ENCODE results near the gene IRF5. TPM values are rescaled to one million over a fixed set of nuclear protein-coding genes. Genes with fewer than 3 reads are reported as not detected.

IRF5 gene
- total RNA-seq, 4 donors from 2014 or later = 8.9 to 22.8 (median 18.6) TPM

DNA sequence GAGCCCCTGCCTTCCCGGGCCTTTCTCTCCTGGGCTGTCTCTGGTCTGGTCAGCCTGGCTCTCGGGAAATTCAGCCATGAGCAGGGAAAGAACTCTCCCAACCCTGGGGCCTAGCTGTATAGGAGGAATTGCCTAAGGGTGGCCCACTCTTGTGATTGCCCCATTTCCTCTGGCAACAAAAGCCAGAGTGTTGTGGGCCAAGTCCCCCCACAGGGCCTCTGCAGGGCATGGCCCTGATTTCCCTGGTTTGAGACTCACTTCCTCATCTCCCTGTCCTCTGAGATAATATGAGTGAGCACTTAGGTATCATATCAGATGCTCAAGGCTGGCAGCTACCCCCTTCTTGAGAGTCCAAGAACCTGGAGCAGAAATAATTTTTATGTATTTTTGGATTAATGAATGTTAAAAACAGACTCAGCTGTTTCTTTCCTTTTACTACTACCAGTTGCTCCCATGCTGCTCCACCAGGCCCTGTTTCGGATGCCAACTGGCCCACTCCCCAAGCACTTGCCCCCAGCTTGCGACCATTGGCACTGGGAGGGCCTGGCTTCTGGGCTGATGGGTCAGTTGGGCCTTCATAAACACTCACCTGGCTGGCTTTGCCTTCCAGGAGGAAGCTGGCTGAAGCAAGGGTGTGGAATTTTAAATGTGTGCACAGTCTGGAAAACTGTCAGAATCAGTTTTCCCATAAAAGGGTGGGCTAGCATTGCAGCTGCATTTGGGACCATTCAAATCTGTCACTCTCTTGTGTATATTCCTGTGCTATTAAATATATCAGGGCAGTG is 11.4 kb downstream of the IRF5 start:
- no peak overlapping the region for H3K27ac ChIP-seq
- WGBS = 78% methylated on average over 3 of the region's 4 CpGs
- peaks cover 36% of the 10 kb centered on the region for H3K36me3 ChIP-seq
- TF ChIP-seq POLR2A (IDR thresholded peaks at IDR 0.05) (no peak), POLR2AphosphoS5 (IDR thresholded peaks at IDR 0.05) (no peak), EP300 (IDR thresholded peaks at IDR 0.05) (no peak)
- TF ChIP-seq, protein P1, sequence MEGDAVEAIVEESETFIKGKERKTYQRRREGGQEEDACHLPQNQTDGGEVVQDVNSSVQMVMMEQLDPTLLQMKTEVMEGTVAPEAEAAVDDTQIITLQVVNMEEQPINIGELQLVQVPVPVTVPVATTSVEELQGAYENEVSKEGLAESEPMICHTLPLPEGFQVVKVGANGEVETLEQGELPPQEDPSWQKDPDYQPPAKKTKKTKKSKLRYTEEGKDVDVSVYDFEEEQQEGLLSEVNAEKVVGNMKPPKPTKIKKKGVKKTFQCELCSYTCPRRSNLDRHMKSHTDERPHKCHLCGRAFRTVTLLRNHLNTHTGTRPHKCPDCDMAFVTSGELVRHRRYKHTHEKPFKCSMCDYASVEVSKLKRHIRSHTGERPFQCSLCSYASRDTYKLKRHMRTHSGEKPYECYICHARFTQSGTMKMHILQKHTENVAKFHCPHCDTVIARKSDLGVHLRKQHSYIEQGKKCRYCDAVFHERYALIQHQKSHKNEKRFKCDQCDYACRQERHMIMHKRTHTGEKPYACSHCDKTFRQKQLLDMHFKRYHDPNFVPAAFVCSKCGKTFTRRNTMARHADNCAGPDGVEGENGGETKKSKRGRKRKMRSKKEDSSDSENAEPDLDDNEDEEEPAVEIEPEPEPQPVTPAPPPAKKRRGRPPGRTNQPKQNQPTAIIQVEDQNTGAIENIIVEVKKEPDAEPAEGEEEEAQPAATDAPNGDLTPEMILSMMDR (IDR thresholded peaks at IDR 0.05) = no peak
- DNase-seq (ENCODE audit: low spot score in 2 of 2) = no peak
- H3K27me3 ChIP-seq = no peaks in the 10 kb centered on the region
- no peak overlapping the region for H3K4me3 ChIP-seq
- no peaks in the 10 kb centered on the region for H3K9me3 ChIP-seq
- H3K4me1 ChIP-seq = no peaks in the 10 kb centered on the region

DNA sequence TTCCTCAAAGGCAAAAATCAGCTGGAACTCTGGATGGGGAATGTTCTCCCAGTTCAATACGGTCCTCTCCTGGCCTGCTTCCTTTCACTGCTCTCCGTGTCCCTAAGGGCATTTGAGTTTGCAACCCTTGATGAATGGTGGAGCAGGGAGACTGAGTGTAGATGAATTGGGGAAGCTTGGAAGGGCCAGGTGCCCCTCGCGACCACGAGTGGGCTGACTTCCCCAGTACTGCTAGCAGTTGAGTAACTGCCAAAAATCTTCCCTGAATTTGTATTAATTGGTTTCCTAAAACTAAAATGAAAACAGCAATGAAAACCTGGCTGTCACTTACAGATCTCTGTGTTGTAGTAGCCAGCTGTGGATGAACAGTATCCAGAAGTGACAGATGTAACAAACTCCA is 13.6 kb downstream of the IRF5 start:
- Histone ChIP-seq H3K4me3 (no peak overlapping the region), H3K27ac (no peak overlapping the region), H3K4me1 (no peaks in the 10 kb centered on the region), H3K27me3 (no peaks in the 10 kb centered on the region), H3K9me3 (no peaks in the 10 kb centered on the region), H3K36me3 (peaks cover 50% of the 10 kb centered on the region)
- TF ChIP-seq POLR2AphosphoS5 (IDR thresholded peaks at IDR 0.05) (no peak), POLR2A (IDR thresholded peaks at IDR 0.05) (no peak)
- WGBS = 68% methylated on average over 5 of the region's 5 CpGs
- no peak for DNase-seq (ENCODE audit: low spot score in 2 of 2)

DNA sequence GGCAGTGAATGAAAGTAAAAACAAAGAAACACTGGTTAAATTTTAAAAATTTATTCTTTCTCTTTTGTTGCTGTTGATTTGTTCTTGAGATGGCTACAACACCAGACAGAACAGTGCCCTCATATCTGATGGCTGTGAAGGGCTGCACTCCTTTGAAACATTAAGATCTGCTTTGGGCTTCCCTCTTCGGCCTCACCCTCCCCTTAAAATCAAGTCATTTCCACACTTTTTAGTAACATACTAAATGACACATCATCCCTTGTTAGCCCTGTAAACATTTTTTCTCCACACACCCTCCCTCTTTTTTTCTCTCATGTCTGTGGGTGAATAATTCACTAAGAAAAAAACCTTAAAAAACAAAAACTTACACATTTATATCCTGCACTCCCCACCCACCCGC is 16.4 kb downstream of the IRF5 start:
- Histone ChIP-seq H3K27ac (no peak overlapping the region), H3K4me1 (peaks cover 13% of the 10 kb centered on the region), H3K4me3 (no peak overlapping the region), H3K27me3 (no peaks in the 10 kb centered on the region), H3K9me3 (no peaks in the 10 kb centered on the region), H3K36me3 (peaks cover 79% of the 10 kb centered on the region)
- WGBS = 94% methylated on average over 2 of the region's 2 CpGs
- TF ChIP-seq EP300 (IDR thresholded peaks at IDR 0.05) (no peak), POLR2AphosphoS5 (IDR thresholded peaks at IDR 0.05) (no peak), POLR2A (IDR thresholded peaks at IDR 0.05) (no peak)
- TF ChIP-seq, protein P1 (IDR thresholded peaks at IDR 0.05) = no peak
- DNase-seq (ENCODE audit: low spot score in 2 of 2) = no peak

DNA sequence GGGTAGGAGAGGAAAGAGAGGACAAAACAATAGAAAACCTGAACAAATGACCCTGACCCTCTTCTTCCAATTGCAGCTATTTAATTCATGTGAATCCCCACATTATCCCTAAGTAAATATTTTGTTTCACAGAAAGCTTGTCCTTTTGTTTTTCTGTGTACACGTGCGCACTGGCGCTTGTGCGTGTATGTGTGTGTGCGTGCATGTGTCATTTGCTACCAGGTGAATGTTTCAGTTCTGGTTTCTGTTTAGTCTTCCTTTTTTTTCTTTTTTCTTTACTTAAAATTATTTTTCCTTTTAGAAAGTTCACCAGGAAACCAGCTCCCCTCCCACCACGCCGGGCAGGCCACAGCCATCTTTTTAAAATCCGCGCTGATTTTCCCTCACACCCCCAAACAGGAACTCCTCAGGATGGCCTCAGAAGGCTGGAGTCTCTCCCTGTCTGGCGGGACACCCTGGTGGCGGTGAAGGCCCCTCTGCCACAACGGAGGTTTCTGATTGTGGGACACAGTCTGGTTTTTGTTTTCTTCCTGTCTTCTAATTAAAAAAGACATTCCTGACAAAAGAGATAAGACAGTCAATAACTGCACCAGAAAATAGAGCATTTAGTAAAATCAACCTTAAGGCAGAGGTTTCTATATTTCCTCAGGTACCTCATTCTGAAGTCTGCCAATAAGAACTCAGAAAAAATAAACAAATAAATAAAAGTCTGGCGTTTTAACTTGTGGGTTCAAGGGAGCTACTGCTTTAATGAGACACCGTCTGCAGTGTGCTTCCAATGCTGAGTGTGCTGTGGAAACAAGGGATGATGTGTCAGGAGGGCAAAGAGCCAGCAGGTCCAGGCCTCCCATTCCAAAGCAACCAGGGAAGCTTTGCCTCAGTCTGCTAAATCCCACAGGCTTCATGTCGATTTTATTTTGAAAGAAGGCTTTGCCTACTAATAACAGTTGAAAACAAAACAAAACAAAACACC is 17.4 kb downstream of the IRF5 start:
- Histone ChIP-seq H3K4me1 (peaks cover 13% of the 10 kb centered on the region), H3K27ac (no peak overlapping the region), H3K36me3 (peaks cover 88% of the 10 kb centered on the region), H3K27me3 (no peaks in the 10 kb centered on the region), H3K4me3 (no peak overlapping the region), H3K9me3 (no peaks in the 10 kb centered on the region)
- no peak for DNase-seq (ENCODE audit: low spot score in 2 of 2)
- 76% methylated on average over 15 of the region's 15 CpGs for WGBS
- TF ChIP-seq EP300 (IDR thresholded peaks at IDR 0.05) (no peak), POLR2AphosphoS5 (IDR thresholded peaks at IDR 0.05) (no peak), POLR2A (IDR thresholded peaks at IDR 0.05) (no peak)
- TF ChIP-seq, protein P1 (IDR thresholded peaks at IDR 0.05) = no peak

DNA sequence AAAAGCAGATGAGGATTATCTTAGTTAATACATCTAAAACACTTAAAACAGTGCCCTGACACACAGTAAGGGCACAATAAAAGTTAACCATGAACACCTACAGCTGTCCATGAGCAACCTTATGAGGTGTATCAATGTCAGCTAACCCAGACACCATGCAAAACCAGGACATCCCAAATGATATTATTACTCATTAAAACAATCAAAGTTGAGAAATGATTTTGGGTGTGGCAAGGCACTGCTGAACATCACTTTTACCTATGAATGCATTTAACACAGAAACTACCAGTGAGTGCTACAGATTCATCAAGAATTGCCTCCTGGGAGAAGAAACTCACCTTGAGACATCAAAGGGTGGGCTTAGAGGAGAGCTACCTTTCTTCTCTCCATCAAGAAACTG is 18.3 kb downstream of the IRF5 start:
- Histone ChIP-seq H3K36me3 (peaks cover 89% of the 10 kb centered on the region), H3K4me3 (no peak overlapping the region), H3K27ac (no peak overlapping the region), H3K9me3 (no peaks in the 10 kb centered on the region), H3K27me3 (no peaks in the 10 kb centered on the region), H3K4me1 (peaks cover 13% of the 10 kb centered on the region)
- no peak for DNase-seq (ENCODE audit: low spot score in 2 of 2)
- TF ChIP-seq, protein P1 (IDR thresholded peaks at IDR 0.05) = no peak
- TF ChIP-seq POLR2AphosphoS5 (IDR thresholded peaks at IDR 0.05) (no peak), POLR2A (IDR thresholded peaks at IDR 0.05) (no peak), EP300 (IDR thresholded peaks at IDR 0.05) (no peak)

Data from suprapubic skin (tissue), 4 donors.